PC-3 (cell line): ENCODE measurements around the gene NUDT19.

Source experiments
- EZH2 ChIP-seq: fragments of 300-600 bp; sonication (generic); IDR thresholded peaks from one replicate; pipeline ENCODE4 v1.6.1; 2017; ENCODE audit warnings: antibody characterized with exemption, mild to moderate bottlenecking, low read length; ENCODE audit not compliant: unreplicated experiment
- TF ChIP-seq, protein P1 (sequence below): fragments of 300-600 bp; sonication (generic); conservative IDR thresholded peaks from 2 replicates; pipeline ENCODE4 v1.5.1; 2017; ENCODE audit warnings: antibody characterized with exemption, low read depth, mild to moderate bottlenecking, low read length

DNA sequence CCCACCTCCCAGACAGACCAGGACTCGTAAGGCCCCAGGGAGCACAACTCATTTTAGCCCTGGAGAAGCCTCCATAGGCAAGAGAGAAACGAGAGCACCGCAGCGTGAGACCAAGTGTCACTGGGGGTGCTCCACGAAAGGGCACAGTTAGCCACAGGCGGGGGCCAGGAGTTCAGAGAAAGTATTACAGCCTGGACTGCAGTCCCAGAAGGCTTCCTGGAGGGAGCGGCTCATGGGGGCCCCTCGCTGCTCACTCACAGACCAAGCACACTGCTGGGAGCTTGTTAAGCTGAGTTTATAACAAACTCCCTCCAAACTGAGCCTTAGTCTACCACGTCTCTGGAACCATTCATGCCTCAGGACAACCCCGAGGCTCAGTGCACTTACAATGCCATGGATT is 33.1 kb upstream of the NUDT19 start:
- TF ChIP-seq, protein P1, sequence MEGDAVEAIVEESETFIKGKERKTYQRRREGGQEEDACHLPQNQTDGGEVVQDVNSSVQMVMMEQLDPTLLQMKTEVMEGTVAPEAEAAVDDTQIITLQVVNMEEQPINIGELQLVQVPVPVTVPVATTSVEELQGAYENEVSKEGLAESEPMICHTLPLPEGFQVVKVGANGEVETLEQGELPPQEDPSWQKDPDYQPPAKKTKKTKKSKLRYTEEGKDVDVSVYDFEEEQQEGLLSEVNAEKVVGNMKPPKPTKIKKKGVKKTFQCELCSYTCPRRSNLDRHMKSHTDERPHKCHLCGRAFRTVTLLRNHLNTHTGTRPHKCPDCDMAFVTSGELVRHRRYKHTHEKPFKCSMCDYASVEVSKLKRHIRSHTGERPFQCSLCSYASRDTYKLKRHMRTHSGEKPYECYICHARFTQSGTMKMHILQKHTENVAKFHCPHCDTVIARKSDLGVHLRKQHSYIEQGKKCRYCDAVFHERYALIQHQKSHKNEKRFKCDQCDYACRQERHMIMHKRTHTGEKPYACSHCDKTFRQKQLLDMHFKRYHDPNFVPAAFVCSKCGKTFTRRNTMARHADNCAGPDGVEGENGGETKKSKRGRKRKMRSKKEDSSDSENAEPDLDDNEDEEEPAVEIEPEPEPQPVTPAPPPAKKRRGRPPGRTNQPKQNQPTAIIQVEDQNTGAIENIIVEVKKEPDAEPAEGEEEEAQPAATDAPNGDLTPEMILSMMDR, result no peak
- no peak for TF ChIP-seq EZH2
